Activated CD4-positive, CD25-positive, alpha-beta regulatory T cell treated with anti-CD3 and anti-CD28 coated beads, Interleukin-2, amount 50 U/mL, for 24 hours (primary cell): ENCODE measurements around the gene MT1H.
"Not testable (repeated sequence)": the region's sequence is repeated elsewhere in the genome, so short reads cannot be mapped to it uniquely, and the experiment has no call there.

Experiments used
- ATAC-seq, 2 donors: fragments of 150-1000 bp; cut with Tn5 transposase; one replicate each; pipeline ENCODE4 v1.10.0; 2021; ENCODE audit warnings: mild to moderate bottlenecking in 1 of 2, moderate library complexity in 1 of 2

MT1H gene

GRCh38 chr16:56684926-56685590 lies 15.4 kb downstream of the MT1H start:
- no peak for ATAC-seq

DNA sequence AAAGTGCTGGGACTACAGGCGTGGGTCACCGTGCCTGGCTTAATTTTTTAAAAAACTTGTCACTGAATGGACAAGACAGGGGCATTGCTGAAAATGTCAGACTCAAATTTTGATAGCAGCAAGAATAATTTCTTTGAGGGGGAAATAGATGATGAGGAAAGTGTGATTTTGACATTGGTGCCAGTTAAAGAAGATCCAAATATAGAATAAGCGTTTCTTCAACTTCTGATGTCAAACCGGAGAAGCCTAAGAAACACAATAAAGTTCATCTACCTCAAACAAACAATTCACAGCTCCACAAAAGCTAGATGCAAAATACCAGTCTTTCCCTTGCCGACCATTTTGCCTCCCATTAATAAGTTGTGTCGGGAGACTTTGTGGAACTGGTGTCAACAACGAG lies 17.1 kb downstream of the MT1H start:
- no peak for ATAC-seq

- no peak for ATAC-seq
Observed at GRCh38 chr16:56688762-56689161, 19.1 kb downstream of the MT1H start.

DNA sequence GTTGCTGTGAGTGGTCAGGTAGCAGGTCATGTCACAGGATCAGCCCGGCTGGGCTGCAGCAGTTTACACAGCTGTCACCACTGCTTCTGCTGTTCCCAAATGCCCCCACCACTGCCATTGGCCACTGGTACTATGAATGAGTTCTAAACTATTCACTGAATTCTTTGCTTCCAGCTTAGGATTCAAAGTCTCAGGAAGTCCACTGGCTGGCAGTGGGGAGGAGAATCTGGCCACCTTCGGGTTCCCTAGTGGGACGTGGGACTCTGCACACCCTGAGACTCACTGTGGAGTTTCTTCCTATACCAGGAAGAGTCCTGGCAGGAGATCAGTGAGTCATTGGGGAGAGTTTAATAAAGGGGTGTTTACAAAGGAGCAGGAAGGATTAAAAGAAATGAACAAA lies 19.6 kb downstream of the MT1H start:
- ATAC-seq, result no peak

GRCh38 chr16:56690420-56691122 lies 21.0 kb downstream of the MT1H start:
- no peak for ATAC-seq

DNA sequence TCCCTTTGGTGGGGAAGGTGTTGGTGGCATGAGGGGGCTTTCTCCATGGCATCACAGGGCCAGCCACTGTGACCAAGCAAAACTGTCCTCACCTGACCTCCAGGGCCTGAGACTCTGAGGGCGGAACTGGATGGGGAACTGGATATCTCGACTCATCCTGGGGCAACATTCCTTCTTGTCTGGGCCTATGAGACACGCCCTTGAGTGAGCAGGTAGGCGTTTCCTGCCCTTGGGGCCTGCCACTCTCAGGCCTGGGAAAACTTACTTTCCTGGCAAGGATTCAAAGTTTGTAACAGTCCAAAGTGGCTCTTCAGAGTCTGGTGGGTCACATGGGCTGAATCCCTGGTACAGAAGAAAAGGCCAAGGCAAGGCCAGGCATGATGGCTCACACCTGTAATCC lies 22.3 kb downstream of the MT1H start:
- no peak for ATAC-seq

DNA sequence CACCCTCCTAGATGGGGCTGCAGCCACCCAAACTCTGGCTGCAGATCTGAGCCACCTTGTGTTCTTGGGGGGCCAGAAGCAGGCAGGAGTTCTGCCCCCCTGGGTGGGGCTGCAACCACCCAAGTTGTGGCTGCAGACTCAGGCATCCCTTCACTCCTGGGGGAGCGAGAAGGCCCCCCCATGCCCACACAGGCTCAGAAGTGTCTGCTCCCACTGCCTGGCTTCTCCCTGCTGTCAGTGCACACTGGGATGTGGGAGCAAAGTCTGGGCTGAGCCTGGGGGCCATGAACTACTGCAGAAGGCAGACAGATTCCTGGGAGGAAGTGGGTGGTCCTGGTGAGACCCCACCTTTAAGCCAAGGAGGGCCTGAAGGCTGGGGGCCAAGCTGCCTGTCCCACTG lies 25.6 kb downstream of the MT1H start:
- ATAC-seq, result no peak

GRCh38 chr16:56697456-56698155 lies 28.0 kb downstream of the MT1H start:
- ATAC-seq, result no peak

DNA sequence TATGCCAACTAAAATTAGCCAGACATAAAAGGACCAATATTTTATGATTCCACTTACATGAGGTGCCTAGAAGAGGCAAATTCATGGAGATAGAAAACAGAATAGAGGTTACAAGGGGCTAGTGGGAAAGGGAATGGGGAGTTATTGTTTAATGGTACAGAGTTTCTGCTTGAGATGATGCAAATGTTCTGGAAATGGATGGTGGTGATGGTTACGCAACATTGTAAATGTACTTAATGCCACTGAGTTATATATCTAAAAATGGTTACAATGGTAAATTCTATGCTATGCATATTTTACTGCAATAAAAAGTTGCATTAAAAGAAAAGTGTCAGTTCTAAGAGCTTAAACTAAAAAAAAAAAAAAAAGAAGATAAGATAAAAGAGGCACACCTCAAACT lies 30.6 kb downstream of the MT1H start:
- ATAC-seq, result no peak

DNA sequence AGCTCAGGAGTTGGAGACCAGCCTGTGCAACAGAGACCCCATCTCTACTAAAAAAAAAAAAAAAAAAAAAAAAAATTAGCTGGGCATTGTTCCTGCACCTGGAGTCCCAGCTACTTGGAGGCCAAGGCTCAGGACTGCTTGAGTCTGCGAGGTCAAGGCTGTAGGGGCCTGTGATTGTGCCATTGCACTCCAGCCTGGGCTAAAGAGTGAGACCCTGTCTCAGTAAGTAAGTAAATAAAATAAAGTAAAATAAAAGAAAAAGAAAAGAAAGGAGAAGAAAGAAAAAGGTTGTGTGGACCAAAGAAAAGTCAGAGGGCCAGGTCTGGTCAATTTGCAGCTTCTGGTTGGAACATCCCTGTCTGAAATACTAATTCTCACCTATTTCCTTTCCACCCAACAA lies 31.0 kb downstream of the MT1H start:
- ATAC-seq, result no peak

GRCh38 chr16:56701534-56701933 lies 31.9 kb downstream of the MT1H start:
- no peak for ATAC-seq

DNA sequence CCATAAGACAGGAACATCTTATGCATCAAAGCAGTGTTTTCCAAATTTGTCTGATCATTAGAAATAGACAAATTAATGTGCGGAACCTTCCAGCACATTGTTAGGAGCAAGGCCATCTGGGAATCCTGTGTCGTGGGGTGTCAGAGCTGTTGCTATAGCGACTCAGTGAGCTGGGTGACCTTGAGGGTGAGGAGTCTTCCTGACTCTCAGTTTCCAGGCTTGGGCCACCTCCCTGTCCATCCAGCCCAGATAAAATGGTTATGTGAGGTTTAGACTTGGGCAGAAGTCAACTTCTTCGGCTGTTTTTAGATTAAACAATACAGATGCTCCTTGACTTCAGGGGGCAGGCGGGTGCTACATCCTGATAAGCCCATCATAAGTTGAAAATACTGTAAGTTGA lies 33.2 kb downstream of the MT1H start:
- ATAC-seq, result no peak

GRCh38 chr16:56708525-56709442 lies 39.2 kb downstream of the MT1H start:
- peak; percentile 37 to 45 for ATAC-seq

GRCh38 chr16:56709443-56710040 lies 39.9 kb downstream of the MT1H start:
- ATAC-seq, result no peak

DNA sequence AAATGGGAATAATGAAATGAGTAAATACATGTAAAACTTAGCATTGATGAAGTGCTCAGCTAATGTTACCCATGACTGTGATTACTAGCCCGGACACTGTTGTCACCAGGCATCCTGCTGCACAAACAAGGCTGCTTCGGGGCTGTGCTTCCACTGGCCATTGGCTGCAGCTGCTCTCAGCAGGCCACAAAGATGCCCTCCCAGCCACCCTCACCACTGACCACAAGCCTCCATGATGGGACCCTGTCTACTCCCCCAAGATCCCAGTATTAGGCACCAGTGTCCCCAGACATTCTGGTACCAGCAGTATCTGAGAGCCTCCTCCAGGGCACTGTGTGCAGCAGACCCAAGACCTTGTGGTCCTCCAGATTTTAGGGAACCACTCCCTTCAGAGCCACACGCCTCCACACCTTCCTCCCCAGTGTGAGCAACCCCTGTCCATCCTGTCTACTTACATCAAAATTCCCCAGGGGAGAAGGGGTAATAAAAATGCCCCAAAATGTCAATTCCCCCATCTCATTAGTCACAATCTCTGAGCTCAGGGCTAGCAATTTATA lies 40.6 kb downstream of the MT1H start:
- ATAC-seq, result no peak

GRCh38 chr16:56711862-56712261 lies 42.2 kb downstream of the MT1H start:
- no peak for ATAC-seq

- ATAC-seq, result no peak
Observed at GRCh38 chr16:56713794-56714193, 44.2 kb downstream of the MT1H start.

- ATAC-seq, result no peak
Observed at GRCh38 chr16:56715126-56715525, 45.5 kb downstream of the MT1H start.

GRCh38 chr16:56716761-56717160 lies 47.1 kb downstream of the MT1H start:
- no peak for ATAC-seq

- not testable (repeated sequence) for ATAC-seq
Observed at GRCh38 chr16:56717532-56717931, 47.9 kb downstream of the MT1H start.
